Measurements from ENCODE around the gene CYBC1.

- TF ChIP-seq JUND (IDR thresholded peaks at IDR 0.05) (no peak), POLR2AphosphoS5 (IDR thresholded peaks at IDR 0.05; ENCODE audit: low read depth, low read length) (no peak), POLR2A (IDR thresholded peaks at IDR 0.05; ENCODE audit: borderline replicate concordance, extremely low read depth, insufficient read depth, insufficient read length) (no peak), REST (IDR thresholded peaks at IDR 0.05; ENCODE audit: low read depth) (no peak), CTCF (IDR thresholded peaks at IDR 0.05 in 2 of 3, conservative IDR thresholded peaks at IDR 0.05 in 1 of 3; ENCODE audit: borderline replicate concordance in 1 of 3, insufficient read depth in 1 of 3, low read depth in 2 of 3, low read length in 2 of 3) (no peak), EZH2 (IDR thresholded peaks at IDR 0.05) (no peak), MAX (IDR thresholded peaks at IDR 0.05) (no peak), TCF7L2 (IDR thresholded peaks at IDR 0.05; ENCODE audit: borderline replicate concordance, extremely low read depth, insufficient read depth, insufficient read length) (no peak), ATF3 (IDR thresholded peaks at IDR 0.05) (no peak), EGR1 (IDR thresholded peaks at IDR 0.05; ENCODE audit: low read depth) (no peak), EZH2phosphoT487 (IDR thresholded peaks at IDR 0.05; ENCODE audit: borderline replicate concordance) (no peak), SIN3A (IDR thresholded peaks at IDR 0.05; ENCODE audit: low read depth) (no peak)
Measured at GRCh38 chr17:82432017-82432416, 18.5 kb downstream of the CYBC1 start.

Data from HCT116 (cell line).